PC-9 (cell line): ENCODE results near the gene DNAJB2. TPM values are rescaled to one million over a fixed set of nuclear protein-coding genes. Genes with fewer than 3 reads are reported as not detected.
A peak's percentile ranks its signal among the peaks of the same experiment; 100 is the strongest.

ENCODE experiments used
- BruUV-seq: library from RNA; stranded (reverse); fragments of 400-500 nt; replicated peaks from 2 replicates; lab custom pipeline; 2021; lab: Mats Ljungman, UMichigan
- CTCF ChIA-PET: fragments of 300-600 bp; sonication (Branson Sonifier 250); formaldehyde crosslinking; loops from one replicate; lab custom pipeline; 2022; ENCODE audit warnings: antibody characterized with exemption; lab: Charles Lee
- POLR2A ChIA-PET: fragments of 300-600 bp; sonication (Branson Sonifier 250); formaldehyde crosslinking; loops from one replicate; lab custom pipeline; 2022; ENCODE audit warnings: antibody characterized with exemption; ENCODE audit not compliant: unreplicated experiment; lab: Charles Lee
- DNase-seq, 2 experiments: peaks; one replicate each; pipeline versions ENCODE4 v3.0.0 to v3.0.0-alpha.2; 2015 to 2022; ENCODE audit warnings: mixed read lengths in 1 of 2
- H2AFZ ChIP-seq: fragments of 200-600 bp; sonication (generic); 2 replicates; pipeline ENCODE4 v1.8.1; 2017; ENCODE audit warnings: antibody characterized with exemption
- H3F3A ChIP-seq: fragments of 200-600 bp; sonication (generic); 2 replicates; pipeline ENCODE4 v1.8.1; 2017; ENCODE audit warnings: antibody characterized with exemption, mild to moderate bottlenecking, low read depth; ENCODE audit not compliant: insufficient read depth
- H3K27ac ChIP-seq: fragments of 200-600 bp; sonication (generic); 2 replicates; pipeline ENCODE4 v1.6.1; 2016; ENCODE audit warnings: mixed run types
- H3K27me3 ChIP-seq: fragments of 200-600 bp; sonication (generic); 2 replicates; pipeline ENCODE4 v1.6.1; 2016; ENCODE audit warnings: low read depth, mixed run types; ENCODE audit not compliant: insufficient read depth
- H3K36me3 ChIP-seq: fragments of 200-600 bp; sonication (generic); 2 replicates; pipeline ENCODE4 v1.6.1; 2016; ENCODE audit warnings: low read depth, mixed run types
- H3K4me1 ChIP-seq: fragments of 200-600 bp; sonication (generic); replicated peaks from 2 replicates; pipeline ENCODE4 v1.6.1; 2016; ENCODE audit warnings: mixed run types; ENCODE audit not compliant: insufficient read depth
- H3K4me2 ChIP-seq: fragments of 200-600 bp; sonication (generic); 2 replicates; pipeline ENCODE4 v1.6.1; 2017; ENCODE audit warnings: mixed run types
- H3K4me3 ChIP-seq: fragments of 200-600 bp; sonication (generic); 2 replicates; pipeline ENCODE4 v1.6.1; 2016; ENCODE audit warnings: mixed run types
- H3K79me2 ChIP-seq: fragments of 200-600 bp; sonication (generic); 2 replicates; pipeline ENCODE4 v1.6.1; 2017; ENCODE audit warnings: low read depth, mixed run types
- H3K9me2 ChIP-seq: fragments of 200-600 bp; sonication (generic); 2 replicates; pipeline ENCODE4 v1.8.1; 2017; ENCODE audit warnings: mild to moderate bottlenecking; ENCODE audit not compliant: insufficient read depth
- H3K9me3 ChIP-seq: fragments of 200-600 bp; sonication (generic); 2 replicates; pipeline ENCODE4 v1.8.1; 2016; ENCODE audit warnings: low read depth; ENCODE audit not compliant: insufficient read depth
- H4K20me1 ChIP-seq: fragments of 200-600 bp; sonication (generic); 2 replicates; pipeline ENCODE4 v1.8.1; 2017; ENCODE audit not compliant: insufficient read depth
- CTCF ChIP-seq: fragments of 200-600 bp; sonication (generic); conservative IDR thresholded peaks from 2 replicates; pipeline ENCODE4 v1.6.1; 2017; ENCODE audit warnings: mixed run types, antibody characterized with exemption, mild to moderate bottlenecking, moderate library complexity
- EZH2 ChIP-seq: fragments of 200-600 bp; sonication (generic); IDR thresholded peaks from 2 replicates; pipeline ENCODE4 v1.8.0; 2017; ENCODE audit warnings: antibody characterized with exemption, low read depth
- intact Hi-C: fragments of 100-400 bp; cut with micrococcal nuclease; formaldehyde crosslinking; loops from one replicate; pipeline ENCODE4 v1.10.0; 2022; ENCODE audit not compliant: unreplicated experiment
- total RNA-seq: library from RNA; stranded (reverse); gene quantifications from 2 replicates; pipeline ENCODE4 v1.2.3, GENCODE V29; 2021

Gene DNAJB2
- total RNA-seq, 1 experiment from 2014 or later: 38.5 TPM

GRCh38 chr2:219289537-219290361 is 10.6 kb downstream of the DNAJB2 start:
- Histone ChIP-seq H3K79me2 (no peaks in the 10 kb centered on the region), H3K4me2 (peak overlapping the region; percentile 41; the same call in 1 of the 2 replicates), H3K27ac (no peak overlapping the region), H3K4me3 (no peak overlapping the region), H3F3A (peaks cover 4% of the 10 kb centered on the region; the same call in 1 of the 2 replicates), H3K27me3 (no peaks in the 10 kb centered on the region), H3K9me3 (no peaks in the 10 kb centered on the region), H3K36me3 (no peaks in the 10 kb centered on the region), H3K4me1 (peaks cover 12% of the 10 kb centered on the region), H4K20me1 (no peaks in the 10 kb centered on the region), H3K9me2 (no peaks in the 10 kb centered on the region), H2AFZ (no peak overlapping the region)
- ChIA-PET POLR2A (interaction anchor here (0.6 kb wide), 1 partner anchor 78 kb away, joined by 19 read pairs; no protein-coding TSS in a partner anchor), CTCF (interaction anchor here (0.7 to 0.9 kb wide), 2 partner anchors 44 to 280 kb away, joined by 3 read pairs; no protein-coding TSS in a partner anchor)
- intact Hi-C loops: no loop called here
- TF ChIP-seq EZH2 (no peak), CTCF (no peak)
- BruUV-seq: no TSS peak
- peak in 1 of 2 experiments; percentile 82 for DNase-seq

DNA sequence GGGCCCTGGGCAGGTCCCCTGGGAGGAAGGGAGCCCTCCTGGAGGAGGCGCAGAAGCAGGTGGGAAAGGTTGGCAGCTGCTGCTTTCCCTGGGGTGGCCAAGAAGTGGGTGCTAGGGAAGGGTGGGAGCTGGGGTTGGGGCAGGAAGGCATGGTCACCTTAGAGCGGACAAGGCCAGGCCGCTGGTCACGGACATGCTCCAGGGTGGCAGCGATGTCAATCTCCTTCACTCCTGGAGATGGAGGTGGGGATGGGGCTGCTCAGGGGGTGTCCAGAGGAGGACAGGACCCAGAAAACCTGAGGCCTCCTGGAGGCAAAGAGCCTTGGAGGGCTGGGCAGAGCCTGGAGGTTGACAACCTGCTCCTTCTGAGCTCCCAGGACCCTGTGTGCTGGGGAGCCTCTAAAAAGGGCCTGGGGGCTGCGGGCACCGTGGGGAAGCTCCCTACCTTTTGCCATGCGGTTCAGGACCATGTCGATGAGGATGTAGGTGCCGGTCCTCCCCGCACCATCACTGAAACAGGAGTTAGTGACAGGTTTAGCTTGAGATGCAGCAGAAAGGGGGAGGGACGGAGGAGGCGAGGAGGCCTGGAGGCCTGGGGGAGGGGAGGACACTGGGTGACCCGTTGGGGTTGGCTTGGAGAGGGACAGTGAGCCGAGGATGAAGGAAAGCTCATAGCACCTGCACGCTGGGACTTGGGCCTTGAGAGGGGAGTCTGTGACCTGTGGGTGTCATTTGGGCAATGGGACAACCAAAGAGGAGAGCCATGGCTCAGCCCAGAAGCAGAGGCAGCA is 11.4 kb downstream of the DNAJB2 start:
- H3K9me3 ChIP-seq: no peaks in the 10 kb centered on the region
- no peaks in the 10 kb centered on the region for H4K20me1 ChIP-seq
- POLR2A ChIA-PET: no interaction called here
- H3K4me2 ChIP-seq: no peak overlapping the region; the same call in 1 of the 2 replicates
- H3K27ac ChIP-seq: no peak overlapping the region
- no peaks in the 10 kb centered on the region for H3K36me3 ChIP-seq
- intact Hi-C loops: no loop called here
- no peak for TF ChIP-seq CTCF
- BruUV-seq: no TSS peak
- peaks cover 12% of the 10 kb centered on the region for H3K4me1 ChIP-seq
- DNase-seq: no peak
- H3K9me2 ChIP-seq: no peaks in the 10 kb centered on the region
- H3K27me3 ChIP-seq: no peaks in the 10 kb centered on the region
- no peak overlapping the region for H3K4me3 ChIP-seq
- peaks cover 4% of the 10 kb centered on the region; the same call in 1 of the 2 replicates for H3F3A ChIP-seq
- H2AFZ ChIP-seq: no peak overlapping the region
- CTCF ChIA-PET: interaction anchor here (0.9 kb wide), 1 partner anchor 281 kb away, joined by 3 read pairs; no protein-coding TSS in a partner anchor
- no peaks in the 10 kb centered on the region for H3K79me2 ChIP-seq

GRCh38 chr2:219291394-219291793 is 12.2 kb downstream of the DNAJB2 start:
- CTCF ChIA-PET: no interaction called here
- no peak overlapping the region for H3K4me3 ChIP-seq
- no peak overlapping the region for H3K4me2 ChIP-seq
- no peak for DNase-seq
- no peak overlapping the region for H3K27ac ChIP-seq
- peaks cover 4% of the 10 kb centered on the region; the same call in 1 of the 2 replicates for H3F3A ChIP-seq
- H4K20me1 ChIP-seq: no peaks in the 10 kb centered on the region
- no peaks in the 10 kb centered on the region for H3K9me3 ChIP-seq
- H3K36me3 ChIP-seq: no peaks in the 10 kb centered on the region
- peaks cover 12% of the 10 kb centered on the region for H3K4me1 ChIP-seq
- intact Hi-C loops: no loop called here
- H3K79me2 ChIP-seq: no peaks in the 10 kb centered on the region
- no peak overlapping the region for H2AFZ ChIP-seq
- TF ChIP-seq CTCF (no peak), EZH2 (no peak)
- POLR2A ChIA-PET: interaction anchor here (0.6 kb wide), 1 partner anchor 87 kb away, joined by 3 read pairs; no protein-coding TSS in a partner anchor
- H3K9me2 ChIP-seq: no peaks in the 10 kb centered on the region
- no peaks in the 10 kb centered on the region for H3K27me3 ChIP-seq
- no TSS peak for BruUV-seq
